Activated T-cell treated with anti-CD3 and anti-CD28 coated beads, Interleukin-2, amount 50 U/mL, for 48 hours (primary cell): Measurements from ENCODE around the gene LGI2.
"Not testable (repeated sequence)": the region's sequence is repeated elsewhere in the genome, so short reads cannot be mapped to it uniquely, and the experiment has no call there.

Experiments
- DNase-seq, 2 experiments: peaks; one replicate each; pipeline ENCODE4 v3.0.0-alpha.2; 2020

The LGI2 gene

DNA sequence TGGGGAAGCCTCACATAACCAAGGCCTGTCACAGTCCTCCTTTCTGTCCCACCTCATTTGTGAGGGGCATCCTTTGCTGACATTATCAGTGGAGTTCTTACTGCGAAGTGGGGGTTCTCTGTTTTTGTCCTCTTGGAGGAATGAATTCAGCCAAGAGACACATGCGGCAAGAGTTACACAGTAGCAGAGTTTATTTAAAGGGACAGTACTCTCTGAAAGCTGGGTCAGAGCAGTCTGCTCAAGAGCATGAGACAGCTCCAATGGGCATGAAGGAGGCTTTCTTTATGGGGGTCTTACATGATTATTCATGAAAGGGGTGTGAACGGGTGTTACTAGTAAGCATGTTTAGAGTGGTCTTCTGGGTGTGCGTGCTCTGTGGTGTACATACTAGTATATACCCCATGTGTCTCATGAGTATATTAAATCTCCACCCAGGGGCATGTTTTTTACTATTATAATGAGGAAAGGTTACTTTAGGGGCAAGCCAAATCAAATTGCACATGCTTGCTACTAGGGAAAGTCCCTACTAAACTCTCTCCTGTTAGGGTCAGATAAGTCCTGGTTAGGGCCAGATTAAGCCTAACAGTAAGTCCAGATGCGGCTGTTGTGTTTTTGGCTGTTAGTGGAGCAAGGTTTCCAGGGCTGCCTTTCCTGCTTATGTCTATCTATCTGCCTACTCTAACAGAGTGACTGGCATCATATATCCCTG lies 19.8 kb upstream of the LGI2 start:
- no peak for DNase-seq

DNA sequence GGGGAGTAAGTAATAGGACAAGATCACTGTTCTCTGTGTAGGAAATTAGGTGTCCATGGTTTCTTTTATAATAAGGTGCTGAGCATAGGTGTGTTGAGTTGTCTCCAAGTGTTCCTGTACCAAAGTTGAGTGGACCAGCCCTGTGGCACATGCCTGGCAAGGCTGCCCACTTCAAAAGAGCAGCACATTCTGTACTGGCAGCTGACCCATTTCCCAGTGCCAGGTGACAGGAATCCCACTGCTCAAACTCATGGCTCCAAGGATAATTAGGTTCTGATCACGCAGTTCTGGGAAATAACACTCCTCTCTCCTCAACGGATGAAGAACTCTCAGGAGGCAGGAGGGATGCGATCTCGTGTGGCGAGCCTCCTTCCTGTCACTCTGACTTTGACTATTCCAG lies 12.8 kb upstream of the LGI2 start:
- no peak for DNase-seq

DNA sequence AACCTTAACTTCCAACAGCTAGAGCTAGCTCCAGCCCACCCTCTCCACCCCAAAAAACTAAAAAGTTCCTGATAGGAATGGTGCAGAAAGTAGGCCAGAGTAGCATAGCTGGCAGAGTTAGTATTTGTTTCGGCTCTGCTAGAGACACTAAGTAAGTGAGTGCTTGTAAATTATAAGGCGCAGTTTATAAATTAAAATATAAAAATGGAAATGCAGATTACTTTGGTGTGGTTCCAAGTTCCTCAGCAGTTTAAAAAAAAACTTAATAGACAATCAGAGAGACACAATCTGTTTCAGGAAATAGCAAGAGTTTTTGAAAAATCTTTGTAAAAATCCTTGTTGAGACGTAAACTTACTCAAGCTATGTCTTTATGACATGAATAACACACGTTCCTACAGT lies 2.8 kb upstream of the LGI2 start:
- no peak for DNase-seq

DNA sequence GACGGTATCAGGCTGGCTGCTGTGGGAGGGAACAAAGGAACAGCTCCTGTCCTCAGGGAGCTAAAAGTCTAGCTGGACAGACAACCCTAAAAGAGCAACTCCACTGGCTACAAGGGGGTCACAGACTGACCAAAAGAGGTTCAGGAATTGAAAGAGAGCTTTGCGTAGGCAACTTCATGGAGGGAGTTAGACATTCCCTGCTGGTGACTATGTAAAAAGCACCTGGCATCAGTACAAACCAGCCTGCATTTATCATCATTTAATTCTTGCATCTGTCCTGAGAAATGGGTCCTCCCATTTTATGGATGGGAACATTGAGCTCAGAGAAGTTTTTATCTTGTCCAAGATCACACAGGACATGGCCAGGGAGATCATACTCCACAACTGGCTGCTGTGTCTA lies 1.4 kb upstream of the LGI2 start:
- no peak for DNase-seq

DNA sequence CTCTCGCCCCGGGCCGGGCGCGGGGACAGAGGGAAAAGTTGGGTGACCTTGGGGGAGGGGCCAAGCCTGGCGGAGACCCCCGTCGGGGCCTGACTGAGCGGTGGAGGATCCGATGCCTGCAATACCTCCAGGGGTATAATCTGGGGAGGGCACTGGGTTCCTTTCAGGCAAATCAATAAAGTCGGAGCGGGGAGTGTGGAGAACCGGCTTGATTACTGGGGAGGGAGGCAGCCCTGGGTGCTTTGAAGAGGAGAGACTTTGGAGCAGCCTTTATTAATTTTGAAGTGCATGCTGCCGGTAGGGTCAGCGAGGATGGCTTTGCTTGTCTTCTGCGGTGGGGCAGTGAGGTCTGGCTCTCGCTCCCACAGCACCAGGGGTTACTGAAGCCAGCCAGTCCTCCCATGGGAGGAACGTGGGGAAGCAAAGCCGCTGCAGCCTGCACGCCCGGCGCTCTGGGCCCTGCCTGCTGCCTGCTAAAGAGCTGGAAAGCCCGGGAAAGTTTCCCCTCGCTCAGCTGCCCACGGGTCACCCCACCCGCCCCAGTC lies 403 bp upstream of the LGI2 start:
- DNase-seq = no peak

DNA sequence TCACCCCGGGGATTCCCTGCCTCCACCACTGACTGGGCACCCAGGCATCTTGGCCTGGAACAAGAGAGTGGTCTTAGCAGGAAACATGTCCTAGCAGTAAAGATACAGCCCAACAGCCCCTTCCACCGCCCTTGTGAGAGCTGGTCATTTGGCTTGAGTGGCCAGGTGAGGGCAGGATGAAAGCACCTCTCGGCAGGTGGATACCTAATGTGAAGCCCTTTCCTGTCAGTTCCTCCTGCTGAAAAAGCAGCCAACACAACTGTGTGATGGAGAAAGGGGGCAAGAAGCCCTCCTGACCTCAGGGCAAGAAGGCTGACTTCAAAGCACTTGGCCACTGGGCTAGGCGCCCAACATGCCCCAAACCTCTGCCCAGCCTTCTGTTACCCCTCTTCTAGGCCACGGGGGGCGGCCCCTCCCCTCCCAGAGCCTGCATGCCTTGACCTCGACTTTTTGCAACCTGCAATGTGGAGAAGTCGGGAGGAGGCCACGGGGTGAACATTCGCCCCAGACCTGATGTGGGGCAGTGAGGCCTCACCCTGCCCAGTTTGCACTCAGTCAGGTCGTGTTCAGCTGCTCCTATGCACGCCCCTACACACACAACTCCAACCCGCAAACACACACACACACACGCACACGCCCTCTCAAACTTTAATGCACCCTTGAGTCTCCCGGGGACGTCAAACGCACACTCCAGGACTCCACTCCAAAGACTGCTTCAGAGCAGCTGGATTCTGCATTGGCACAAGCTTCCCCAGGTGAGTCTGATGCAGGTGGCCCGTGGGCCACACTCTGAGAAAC lies 1.1 kb downstream of the LGI2 start:
- DNase-seq = no peak

DNA sequence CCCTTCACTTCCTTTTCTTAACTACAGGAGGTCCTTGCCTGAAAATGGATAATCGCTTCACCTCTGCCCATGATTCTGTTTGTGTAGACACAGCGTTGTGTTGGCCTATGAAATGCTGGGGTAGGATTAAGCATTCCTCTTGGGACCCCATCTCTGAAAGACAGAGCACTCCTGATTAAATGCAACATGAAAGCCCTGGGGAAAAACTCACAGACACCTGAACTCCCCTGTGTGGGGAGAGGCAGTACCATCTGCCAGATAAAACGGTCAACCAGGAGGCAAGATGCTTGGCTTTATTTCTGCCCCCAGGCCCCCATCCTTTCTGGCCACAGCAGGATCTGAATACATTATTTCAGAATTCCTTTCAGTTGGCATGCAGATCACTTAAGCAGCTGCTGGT lies 1.9 kb downstream of the LGI2 start:
- DNase-seq = no peak

DNA sequence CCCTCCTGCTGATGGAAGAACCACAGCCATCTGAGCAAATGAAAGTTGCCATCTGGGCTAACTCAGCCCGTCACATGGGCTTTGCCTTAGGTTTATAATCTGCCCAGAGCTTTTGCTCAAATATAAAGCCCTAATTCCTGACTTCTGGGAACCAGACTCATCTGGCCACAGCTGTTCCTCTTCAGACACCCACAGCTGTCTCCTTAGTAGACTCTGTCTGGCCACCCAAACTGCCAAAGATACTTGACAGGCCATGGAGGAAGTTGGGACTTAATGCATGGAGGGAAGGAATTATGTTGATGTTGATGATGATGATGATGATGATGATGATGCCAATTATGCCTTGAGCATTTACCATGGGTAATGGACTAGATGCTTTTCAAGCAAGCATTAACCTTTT lies 8.0 kb downstream of the LGI2 start:
- DNase-seq = no peak

DNA sequence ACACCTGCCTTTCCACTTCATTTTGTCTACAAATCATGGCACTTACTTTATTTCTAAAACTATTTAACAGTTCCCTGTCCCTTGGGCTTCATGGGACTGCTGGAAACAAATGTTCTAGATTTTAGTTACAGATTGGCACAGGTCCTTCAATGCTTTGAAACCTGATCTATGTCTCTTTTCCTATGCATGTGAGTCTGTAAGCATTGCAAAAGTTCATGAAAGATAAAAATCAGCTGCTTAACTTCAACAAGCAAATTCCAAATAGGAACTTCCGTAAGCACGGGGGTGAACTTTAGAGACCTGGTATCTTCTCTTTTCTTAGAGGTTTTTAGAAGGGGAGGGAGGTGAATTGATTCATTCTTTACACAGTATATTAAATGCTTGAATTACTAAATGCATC lies 9.5 kb downstream of the LGI2 start:
- DNase-seq = no peak

DNA sequence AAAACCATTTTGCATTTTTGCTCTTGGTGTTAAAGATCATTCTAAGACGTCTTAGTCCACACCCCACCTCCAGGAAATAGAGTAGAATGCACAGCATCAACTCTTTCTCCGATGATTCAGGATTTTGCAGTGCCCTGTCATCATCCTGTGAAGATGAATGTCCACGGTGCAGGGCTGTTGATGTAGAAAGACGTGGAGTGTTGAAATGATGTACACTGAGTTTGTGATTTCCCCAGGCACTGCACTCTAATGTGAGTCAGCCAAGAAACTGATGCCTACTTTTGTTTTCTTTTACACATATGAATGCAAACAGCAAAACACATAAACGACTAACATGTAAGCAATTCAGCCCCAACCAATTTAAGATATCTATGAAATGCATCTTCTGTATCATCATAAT lies 10.5 kb downstream of the LGI2 start:
- DNase-seq = no peak

DNA sequence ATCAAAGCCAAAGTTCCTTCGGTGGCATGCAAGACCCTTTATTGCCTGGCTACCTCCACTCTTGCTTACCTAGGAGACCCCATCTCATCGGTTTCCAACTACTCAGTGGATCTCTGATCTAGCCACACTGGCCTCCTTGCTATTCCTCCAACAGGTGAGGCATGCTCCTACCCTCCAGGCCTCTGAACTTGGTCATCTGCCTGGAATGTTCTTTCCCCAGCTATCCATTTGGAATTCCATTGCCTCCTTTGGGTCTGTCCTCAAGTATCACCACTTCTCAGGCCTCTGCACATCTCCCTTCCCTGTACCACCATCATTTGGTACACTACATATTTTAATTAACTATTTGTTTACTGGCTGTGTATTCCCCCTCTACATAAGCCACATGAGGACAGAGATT lies 11.2 kb downstream of the LGI2 start:
- DNase-seq = no peak

DNA sequence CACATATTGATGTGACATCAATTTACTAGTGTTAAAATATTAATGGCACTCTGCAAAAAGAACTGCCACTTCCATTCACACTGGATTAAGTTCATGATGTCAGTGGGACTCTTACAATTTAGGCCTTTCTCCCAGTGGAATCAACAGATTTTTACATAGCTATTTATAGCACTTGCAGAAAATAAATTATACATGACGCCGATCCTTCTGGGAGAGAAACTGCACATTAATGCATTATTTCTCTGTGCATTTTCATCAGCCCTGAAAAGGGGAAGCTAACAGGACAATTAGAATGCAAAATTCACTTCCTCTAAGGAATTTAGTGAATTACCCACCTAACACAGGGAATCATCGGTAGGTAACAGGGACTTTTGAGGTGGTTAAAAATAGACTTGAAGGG lies 15.7 kb downstream of the LGI2 start:
- no peak for DNase-seq

DNA sequence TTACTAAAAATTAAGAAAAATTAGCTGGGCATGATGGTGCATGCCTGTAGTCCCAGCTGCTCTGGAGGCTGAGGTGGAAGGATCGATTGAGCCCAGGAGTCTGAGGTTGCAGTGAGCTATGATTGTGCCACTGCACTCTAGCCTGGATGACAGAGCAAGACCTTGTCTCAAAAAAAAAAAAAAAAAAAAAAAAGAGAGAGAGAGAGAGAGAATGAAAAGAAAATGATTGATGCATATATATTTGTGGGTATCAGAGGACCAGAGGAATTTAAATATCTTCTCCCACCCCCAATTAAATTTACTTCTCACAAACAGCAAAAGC lies 16.1 kb downstream of the LGI2 start:
- DNase-seq = not testable (repeated sequence)

DNA sequence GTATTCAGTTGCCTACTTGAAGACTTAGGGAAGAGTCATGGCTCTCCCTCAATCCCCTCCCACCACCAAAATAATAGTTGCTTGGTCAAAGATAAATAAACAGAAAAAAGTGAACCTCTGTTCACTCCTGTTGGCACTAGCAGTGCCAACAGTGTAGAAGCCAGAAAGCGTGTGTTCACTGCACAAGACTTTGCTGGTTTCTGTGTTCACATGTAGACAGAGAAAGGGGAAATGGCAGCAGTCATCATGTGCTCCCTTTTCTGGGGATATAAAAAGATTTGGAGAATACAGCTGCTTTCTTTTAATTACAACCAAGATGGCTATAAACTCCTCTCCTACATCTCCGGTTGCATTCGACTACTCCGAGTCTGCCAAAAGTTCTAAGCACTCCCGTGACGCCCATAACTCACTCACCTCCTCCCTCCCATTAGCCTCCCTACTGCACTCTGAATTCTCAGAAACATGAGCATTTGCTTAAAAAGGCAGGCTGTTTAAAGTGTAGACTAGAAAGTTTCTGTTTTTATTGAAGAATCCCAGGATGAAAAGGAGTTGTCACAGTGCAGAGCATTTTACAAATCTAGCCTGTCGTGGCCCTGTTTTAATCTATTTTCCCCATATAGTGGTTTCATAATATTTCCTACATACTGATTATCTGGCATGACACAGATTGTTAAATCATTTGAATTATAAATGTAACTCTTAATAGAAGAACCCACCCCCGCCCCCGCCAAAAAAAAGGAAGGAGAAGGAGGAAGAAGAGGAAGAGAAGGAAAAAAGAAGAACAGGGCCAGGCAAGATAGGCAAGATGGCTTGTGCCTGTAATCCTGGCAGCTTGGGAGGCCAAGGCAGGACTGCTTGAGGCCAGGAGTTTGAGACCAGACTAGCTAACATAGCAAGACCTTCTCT lies 16.7 kb downstream of the LGI2 start:
- DNase-seq = no peak

DNA sequence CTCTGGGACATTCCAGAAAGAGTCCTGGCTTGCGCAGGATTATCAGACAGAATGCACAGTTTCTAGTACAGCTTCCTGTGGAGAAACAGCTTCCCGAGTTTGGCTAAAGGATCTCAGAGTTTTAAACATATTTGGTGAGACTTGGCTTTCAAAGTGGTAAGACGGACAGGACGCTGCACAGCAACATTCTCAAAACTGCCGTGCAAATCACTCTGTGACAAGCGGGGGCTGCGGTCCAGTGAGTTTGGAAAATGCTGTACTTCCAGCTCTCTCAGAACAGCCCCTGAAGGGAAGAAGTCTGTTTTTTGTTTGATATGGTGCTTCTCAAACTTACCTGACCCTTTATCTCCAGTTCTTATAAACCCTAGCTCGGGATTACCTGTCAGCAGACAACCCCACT lies 18.1 kb downstream of the LGI2 start:
- no peak for DNase-seq

DNA sequence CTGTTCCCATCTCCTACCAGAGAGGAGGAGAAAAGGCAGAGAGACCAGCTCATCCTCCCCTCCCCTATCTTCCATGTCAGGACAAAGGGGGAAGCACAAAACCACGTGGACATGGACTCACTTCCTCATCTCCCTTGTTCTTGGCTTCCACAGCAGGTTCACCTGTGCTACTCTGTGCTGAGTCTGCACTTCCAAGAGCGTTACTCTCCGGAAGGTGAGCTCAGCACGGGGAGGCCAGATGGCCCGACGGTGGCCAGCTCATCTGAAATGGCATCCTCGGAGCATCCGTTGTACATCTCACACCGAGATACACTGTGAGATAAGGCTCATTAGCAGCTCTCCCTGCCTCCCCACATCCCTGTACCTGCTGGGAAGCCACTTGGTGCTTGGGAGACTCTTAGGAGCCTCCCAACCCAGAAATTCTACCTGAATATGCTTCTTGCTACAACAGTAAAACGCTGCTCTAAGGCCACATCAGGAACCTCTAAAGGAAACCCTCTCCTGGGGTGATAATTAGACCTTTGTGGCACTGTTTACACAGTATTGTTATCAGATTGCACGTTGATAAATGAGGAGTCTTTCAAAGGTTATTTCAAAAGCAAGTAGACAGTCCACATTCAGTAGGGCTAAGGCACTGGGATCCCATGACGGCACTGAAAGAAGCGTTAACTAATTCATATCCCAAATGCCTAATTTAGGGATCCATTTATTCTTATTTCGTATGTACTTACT lies 19.4 kb downstream of the LGI2 start:
- no peak for DNase-seq

DNA sequence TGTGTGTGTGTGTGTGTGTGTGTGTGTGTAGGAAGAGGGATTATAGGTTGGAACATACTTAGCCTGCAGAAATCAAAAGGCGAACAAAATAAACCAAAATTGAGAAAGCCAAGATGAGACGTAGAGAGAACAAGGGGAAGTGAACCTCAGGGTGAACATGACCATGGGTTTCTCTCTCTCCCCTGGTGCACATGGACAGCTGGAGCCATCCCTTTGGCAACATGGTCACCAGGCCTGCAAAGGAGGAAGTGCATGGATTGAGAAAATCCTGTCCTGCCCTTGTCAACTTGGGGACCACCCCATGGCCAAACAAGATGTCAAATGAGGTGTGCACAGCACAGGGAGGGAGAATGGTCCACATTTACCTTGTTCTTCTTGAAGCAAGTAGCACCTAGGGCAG lies 23.1 kb downstream of the LGI2 start:
- no peak for DNase-seq

DNA sequence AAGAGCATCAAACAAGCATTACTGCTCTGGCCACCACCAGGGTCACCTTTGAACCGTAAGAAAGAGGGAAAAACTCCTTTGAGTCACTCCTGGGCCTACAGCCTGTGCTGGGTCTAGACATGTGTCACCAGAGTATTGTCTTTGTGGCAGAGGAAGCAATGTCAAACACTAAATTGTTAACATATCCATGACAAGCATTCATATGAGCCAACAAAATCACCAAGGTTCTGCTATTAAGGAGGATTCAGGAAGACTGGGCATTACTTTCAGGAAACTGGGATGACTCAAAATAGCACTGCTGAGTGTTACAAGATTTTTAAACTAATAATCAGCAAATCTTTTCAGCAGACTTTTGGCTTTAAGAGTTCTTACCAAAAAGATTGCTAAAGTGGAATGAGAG lies 28.1 kb downstream of the LGI2 start:
- no peak for DNase-seq

DNA sequence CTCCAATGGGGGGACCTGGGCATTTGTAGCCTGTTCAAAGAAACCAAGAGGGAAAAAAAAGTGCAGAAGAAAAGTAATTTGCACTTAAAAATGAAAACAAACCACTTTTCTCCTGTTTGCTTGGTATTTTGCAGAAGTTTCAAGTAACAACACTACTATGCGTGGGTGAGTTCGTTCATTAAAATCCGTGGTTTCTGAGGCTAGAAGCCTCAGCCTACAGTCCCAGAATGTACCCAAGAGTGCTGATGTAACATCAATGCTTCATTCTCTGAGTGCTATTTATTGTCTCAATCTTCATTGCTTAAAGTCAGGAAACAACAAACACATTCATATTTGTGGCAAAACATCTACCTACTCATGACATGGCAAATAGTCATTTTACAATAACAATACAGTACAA lies 29.2 kb downstream of the LGI2 start:
- no peak for DNase-seq

DNA sequence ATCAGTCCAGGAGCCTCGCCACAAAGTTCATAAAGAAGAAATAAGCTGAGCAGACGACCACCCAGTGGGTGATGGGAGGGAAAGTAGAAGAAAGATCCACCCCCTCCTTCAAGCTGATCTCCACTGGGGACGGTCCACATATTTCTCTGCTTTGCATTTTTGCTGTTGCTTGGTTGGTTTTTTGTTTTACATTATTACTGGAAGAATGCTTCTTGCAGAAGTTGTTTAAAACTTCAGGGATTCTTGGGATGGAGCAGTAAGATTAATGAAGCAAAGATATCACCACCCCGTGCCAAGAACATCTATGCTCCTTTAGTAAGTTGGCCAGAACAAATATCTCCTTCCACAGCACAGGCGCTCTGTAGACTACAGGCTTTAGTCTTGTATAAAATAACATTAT lies 30.1 kb downstream of the LGI2 start:
- DNase-seq = no peak

DNA sequence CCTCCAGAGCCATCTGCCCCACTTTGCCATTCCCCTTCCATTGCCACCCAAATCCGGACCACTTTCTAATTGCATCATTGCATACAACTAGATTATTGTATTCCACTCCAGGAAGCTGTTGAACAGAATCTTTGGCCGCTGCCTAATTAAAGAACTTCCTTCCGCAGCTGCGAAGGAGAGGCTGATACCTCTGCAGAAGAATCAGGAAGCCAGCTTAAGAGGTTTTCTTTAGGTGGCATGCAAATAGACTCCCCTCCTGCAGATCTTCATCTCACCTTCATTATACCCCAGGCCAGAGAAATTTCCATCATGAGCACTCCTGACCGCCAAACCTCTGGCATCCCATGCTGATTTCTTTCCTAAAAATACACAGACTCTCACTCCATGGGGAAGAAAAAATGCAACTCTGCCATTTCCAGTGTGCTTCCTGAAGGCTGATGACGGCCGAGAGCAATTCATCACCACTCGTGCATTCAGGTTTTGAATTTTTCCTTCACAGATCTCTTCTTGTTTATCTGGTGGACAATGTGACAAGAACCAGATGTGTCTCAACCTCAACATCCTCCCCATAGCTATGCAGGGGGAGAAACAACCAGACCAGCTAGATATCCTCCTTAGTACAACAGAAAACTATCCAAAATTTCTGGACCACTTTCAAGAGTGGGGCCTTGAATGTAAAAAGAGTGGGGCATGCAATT lies 31.2 kb downstream of the LGI2 start:
- no peak for DNase-seq

DNA sequence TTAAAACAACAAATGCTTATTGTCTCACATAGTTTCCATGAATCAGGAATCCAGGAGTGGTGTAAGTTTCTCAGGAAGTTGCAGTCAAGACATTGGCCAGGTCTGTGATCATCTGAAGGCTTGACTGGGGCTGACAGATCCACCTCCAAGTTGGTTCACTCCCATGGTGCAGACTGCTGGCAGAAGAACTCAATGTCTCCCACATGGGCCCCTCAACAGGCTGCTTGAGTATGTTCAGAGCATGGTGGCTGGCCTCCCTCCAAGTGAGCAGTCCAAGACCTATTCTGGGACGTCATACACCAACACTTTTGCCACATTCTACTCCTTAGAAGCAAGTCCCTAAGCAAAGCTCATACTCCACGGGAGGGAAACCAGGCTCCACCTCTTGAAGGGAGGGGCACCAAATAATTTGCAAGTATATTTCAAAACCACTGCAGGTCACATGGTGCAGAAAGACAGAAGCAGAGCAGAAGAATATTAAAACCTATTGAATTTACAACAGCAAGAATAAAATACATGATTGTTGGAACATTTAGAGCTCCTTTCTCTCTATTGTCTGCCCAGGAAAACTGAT lies 35.3 kb downstream of the LGI2 start:
- no peak for DNase-seq
